Retinal pigment epithelial cell (primary cell): ENCODE measurements around the gene IFNAR1.
A peak's percentile ranks its signal among the peaks of the same experiment; 100 is the strongest.

Experiments used
- DNase-seq: peaks from one replicate; pipeline ENCODE4 v3.0.0-alpha.2; 2010; ENCODE audit warnings: low read depth
- H3K4me3 ChIP-seq: 2 replicates; pipeline ENCODE4 v1.5.1; 2011; ENCODE audit warnings: mild to moderate bottlenecking, low read length, control low read depth, moderate library complexity
- TF ChIP-seq, protein P1 (sequence below): conservative IDR thresholded peaks from 2 replicates; pipeline ENCODE4 v1.5.1; 2011; ENCODE audit warnings: low read depth, low read length, control low read depth, inconsistent platforms

IFNAR1 gene

DNA sequence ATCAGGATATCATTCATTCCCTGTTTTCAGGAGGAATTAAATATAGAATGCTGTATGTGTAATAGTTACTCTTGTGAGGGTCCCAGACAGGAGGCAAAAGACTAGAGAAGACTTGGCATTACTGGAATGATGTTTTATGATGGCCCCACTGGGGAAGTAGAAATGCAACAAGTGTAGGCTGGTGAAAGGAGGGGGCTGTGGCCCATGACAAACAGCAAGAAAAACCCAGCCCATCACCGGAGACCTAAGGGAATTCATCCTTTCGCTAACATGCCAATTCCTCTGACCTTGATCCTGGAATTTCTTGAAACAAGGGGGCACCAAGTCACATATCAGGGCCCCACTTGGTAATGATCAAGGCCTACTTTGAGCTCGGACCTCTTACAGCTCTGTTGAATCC lies 72.9 kb downstream of the IFNAR1 start:
- H3K4me3 ChIP-seq = no peak overlapping the region
- TF ChIP-seq, protein P1, sequence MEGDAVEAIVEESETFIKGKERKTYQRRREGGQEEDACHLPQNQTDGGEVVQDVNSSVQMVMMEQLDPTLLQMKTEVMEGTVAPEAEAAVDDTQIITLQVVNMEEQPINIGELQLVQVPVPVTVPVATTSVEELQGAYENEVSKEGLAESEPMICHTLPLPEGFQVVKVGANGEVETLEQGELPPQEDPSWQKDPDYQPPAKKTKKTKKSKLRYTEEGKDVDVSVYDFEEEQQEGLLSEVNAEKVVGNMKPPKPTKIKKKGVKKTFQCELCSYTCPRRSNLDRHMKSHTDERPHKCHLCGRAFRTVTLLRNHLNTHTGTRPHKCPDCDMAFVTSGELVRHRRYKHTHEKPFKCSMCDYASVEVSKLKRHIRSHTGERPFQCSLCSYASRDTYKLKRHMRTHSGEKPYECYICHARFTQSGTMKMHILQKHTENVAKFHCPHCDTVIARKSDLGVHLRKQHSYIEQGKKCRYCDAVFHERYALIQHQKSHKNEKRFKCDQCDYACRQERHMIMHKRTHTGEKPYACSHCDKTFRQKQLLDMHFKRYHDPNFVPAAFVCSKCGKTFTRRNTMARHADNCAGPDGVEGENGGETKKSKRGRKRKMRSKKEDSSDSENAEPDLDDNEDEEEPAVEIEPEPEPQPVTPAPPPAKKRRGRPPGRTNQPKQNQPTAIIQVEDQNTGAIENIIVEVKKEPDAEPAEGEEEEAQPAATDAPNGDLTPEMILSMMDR = no peak
- DNase-seq = no peak

DNA sequence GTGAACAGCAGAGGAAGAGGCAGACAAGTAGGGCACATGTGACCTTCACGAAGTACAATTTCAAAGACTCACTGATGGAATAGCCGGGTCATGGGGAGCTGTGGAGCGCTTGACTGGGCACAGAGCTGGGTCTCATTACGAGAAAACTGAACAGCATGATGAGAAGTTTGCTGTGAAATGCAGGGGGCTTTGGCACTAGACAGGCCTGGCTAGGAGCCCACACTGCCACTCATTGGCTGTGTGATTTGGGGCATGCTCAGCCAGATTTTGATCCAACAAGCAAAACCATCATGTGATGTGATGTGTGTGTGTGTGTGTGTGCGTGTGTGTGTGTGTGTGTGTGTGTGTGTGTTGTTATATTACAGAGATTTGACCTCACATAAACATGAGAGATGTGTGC lies 73.6 kb downstream of the IFNAR1 start:
- TF ChIP-seq, protein P1 = no peak
- DNase-seq = no peak
- no peak overlapping the region for H3K4me3 ChIP-seq

DNA sequence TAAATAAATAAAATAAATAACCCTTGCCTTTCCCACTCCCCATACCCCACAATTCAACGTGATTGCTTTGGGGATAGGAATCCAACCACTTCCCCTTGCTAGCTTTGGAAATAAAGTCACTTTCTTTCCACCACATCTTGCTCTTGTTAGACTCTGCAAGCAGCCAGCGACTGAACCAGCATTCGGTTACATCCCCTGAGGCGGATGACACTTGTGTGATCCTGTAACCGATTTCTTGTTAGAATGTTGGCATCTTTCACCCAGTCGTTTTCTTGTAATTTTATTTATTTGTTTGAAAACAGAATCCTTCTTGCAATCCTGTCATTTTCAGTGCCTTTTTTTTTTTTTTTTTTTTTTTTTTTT lies 76.8 kb downstream of the IFNAR1 start:
- no peak for DNase-seq
- no peak overlapping the region for H3K4me3 ChIP-seq
- TF ChIP-seq, protein P1 = no peak

DNA sequence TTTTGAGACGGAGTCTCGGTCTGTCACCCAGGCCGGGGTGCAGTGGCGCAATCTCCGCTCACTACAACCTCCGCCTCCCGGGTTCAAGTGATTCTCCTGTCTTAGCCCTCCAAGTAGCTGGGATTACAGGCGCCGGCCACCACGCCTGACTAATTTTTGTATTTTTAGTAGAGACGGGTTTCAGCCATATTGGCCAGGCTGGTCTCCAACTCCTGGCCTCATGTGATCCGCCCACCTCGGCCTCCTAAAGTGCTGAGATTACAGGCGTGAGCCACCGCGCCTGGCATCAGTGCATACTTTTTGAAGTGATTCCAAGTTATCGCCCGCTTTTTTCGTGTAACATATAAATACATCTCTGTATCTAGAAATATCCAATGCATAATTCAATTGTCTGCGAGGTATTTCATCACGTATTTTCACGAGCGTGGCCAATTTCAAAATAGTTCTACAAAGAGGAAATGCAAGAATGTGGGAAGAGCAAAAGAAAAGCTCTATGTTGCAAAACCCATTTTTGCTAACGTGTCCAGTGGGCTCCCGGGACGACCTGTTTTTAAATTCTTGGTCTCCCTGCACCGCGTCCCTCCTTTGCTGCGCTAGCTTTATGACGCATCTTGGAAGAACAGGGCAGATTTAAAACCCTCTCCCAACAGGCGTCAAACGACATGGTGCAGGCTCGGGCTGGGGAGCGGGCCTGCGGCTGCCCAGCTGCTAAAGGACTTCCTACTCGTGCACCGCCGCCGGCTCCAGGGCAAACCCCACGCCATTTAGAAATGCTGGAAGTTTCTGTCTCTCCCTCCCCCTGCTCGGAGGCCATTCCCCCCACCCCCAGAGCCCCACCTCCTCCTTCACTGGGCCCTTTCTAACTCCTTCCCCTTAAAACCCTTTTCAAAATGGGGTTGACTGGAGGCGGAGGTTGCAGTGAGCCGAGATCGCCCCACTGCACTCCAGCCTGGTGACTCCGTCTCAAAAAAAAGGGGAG lies 77.5 kb downstream of the IFNAR1 start:
- TF ChIP-seq, protein P1 = no peak
- no peak for DNase-seq
- peak overlapping the region; percentile 77 for H3K4me3 ChIP-seq

DNA sequence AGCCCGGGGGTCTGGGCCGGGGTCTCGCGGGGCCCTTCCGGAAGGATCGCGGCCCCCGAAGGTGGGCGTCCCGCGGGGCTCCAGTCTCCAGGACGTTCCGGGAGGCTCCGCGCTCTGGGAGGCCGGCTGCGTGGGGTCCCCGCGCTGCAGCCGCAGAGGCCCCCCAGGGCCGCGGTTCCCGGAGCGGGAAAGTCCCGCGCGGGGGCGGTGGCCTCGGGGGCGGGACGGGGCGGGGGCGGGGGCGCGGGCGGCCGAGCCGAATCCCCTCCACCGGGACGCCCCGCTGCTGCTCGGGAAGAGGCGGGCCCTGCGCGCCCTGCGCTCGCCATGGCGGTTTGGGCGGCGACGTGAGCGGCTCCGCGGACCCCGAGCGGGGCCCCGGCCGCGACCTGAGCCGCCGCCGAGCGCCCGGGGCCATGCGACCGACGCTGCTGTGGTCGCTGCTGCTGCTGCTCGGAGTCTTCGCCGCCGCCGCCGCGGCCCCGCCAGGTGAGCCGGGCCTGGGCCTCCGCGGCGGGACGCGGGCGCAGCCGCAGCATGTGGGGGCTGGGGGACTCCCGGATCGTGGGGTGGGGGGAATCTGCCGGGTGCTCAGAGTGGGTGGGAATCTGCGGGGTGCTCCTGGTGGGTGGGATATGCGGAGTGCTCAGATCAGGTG lies 78.5 kb downstream of the IFNAR1 start, which contains the start of gene IFNGR2:
Gene IFNGR2 (plus strand): TSS at position 286 of the 658 bp plus-strand sequence. CDS start 131 bp downstream, at position 417.
- peak within 1 kb of the TSS; percentile 77 for H3K4me3 ChIP-seq
- no peak for DNase-seq
- TF ChIP-seq, protein P1 = no peak

DNA sequence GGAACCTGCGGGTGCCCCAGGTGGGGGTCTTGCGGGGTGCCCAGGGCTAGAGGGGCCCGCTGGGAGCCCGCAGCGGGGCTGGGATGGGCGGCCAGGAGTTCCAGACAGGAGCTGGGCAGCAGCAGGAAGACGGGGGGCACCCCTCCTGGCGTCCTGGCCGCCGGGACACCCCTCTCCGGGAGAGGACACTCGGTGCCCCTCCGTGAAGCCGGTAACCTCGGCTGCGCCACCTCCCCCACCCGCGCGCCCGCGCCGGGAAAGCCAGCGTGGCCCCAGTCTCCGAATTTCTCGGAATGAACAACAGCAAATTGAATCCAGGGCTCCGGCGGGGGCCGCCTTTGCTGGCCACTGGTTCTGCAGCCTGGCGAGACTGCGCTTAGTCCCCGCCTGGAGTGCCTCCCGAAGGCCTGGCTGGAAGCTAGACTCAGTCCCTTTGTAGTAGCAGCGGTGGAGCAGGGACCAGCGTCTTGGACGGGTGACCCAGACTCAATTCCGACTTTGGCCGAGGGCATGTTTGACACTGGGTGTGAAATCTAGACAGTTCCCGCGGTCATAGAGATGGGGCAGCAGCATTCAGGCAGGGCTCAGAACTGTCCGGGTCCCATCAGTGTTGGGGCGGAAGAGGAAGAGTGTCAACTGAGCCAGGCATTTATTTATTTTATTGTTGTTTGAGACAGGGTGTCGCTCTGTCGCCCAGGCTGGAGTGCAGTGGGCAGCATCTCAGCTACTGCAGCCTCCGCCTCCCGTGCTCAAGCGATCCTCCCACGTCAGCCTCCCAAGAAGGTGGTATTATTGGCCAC lies 79.2 kb downstream of the IFNAR1 start:
- TF ChIP-seq, protein P1 = peak; percentile 1
- H3K4me3 ChIP-seq = peak overlapping the region; percentile 77
- DNase-seq = no peak
